Caco-2 (cell line): Measurements from ENCODE around the gene GRM7. TPM values are rescaled to one million over a fixed set of nuclear protein-coding genes. Genes with fewer than 3 reads are reported as not detected.
A peak's percentile ranks its signal among the peaks of the same experiment; 100 is the strongest.

Source experiments
- BruUV-seq: library from RNA; stranded (reverse); fragments of 400-500 nt; replicated peaks from 2 replicates; lab custom pipeline; 2021; lab: Mats Ljungman, UMichigan
- CTCF ChIA-PET: fragments of 300-600 bp; sonication (Branson Sonifier 250); formaldehyde crosslinking; loops from one replicate; lab custom pipeline; 2022; ENCODE audit warnings: antibody characterized with exemption; lab: Charles Lee
- POLR2A ChIA-PET: fragments of 300-600 bp; sonication (Branson Sonifier 250); formaldehyde crosslinking; loops from one replicate; lab custom pipeline; 2022; ENCODE audit warnings: antibody characterized with exemption; lab: Charles Lee
- DNase-seq, 2 experiments: peaks; one replicate each; pipeline versions ENCODE4 v3.0.0 to v3.0.0-alpha.2; 2020 to 2022
- H3K27me3 ChIP-seq: replicated peaks from 2 replicates; pipeline ENCODE4 v1.6.0; 2011; ENCODE audit warnings: low read length; ENCODE audit not compliant: control insufficient read depth, insufficient read depth
- H3K36me3 ChIP-seq: 2 replicates; pipeline ENCODE4 v1.5.1; 2011; ENCODE audit warnings: low read length; ENCODE audit not compliant: control insufficient read depth, insufficient read depth
- H3K4me1 ChIP-seq: fragments of 250-450 bp; sonication (Bioruptor Pico); 2 replicates; pipeline ENCODE4 v1.5.1; 2020; ENCODE audit warnings: mild to moderate bottlenecking
- H3K4me3 ChIP-seq: 2 replicates; pipeline ENCODE4 v1.5.1; 2011; ENCODE audit warnings: low read depth, mild to moderate bottlenecking, control low read depth, low read length
- H3K9me3 ChIP-seq: fragments of 250-450 bp; sonication (Bioruptor Pico); 2 replicates; pipeline ENCODE4 v1.5.1; 2020; ENCODE audit warnings: mild to moderate bottlenecking, moderate library complexity
- H3K27ac Mint-ChIP-seq: one replicate; pipeline ENCODE4 v1.8.0; 2022; ENCODE audit warnings: mixed read lengths; ENCODE audit not compliant: unreplicated experiment
- H3K27me3 Mint-ChIP-seq: one replicate; pipeline ENCODE4 v1.8.0; 2022; ENCODE audit warnings: mixed read lengths; ENCODE audit not compliant: insufficient read depth, unreplicated experiment
- H3K36me3 Mint-ChIP-seq: one replicate; pipeline ENCODE4 v1.8.0; 2022; ENCODE audit warnings: mild to moderate bottlenecking, mixed read lengths; ENCODE audit not compliant: insufficient read depth, unreplicated experiment
- H3K4me1 Mint-ChIP-seq: one replicate; pipeline ENCODE4 v1.8.0; 2022; ENCODE audit warnings: low read depth, mixed read lengths; ENCODE audit not compliant: unreplicated experiment
- H3K4me3 Mint-ChIP-seq: one replicate; pipeline ENCODE4 v1.8.0; 2022; ENCODE audit warnings: mild to moderate bottlenecking, moderate library complexity, mixed read lengths; ENCODE audit not compliant: unreplicated experiment
- H3K9me3 Mint-ChIP-seq: one replicate; pipeline ENCODE4 v1.8.0; 2022; ENCODE audit warnings: mixed read lengths; ENCODE audit not compliant: unreplicated experiment
- CTCF ChIP-seq, 2 experiments: fragments of 200-600 bp in 1 of 2; IDR thresholded peaks; 1 replicate in 1 of 2; 2 replicates in 1 of 2; pipeline versions ENCODE4 v1.5.1 to v1.8.0; 2011 to 2022; ENCODE audit warnings: antibody characterized with exemption in 1 of 2, control low read depth in 1 of 2, inconsistent platforms in 1 of 2, low read depth in 1 of 2, low read length in 1 of 2, mild to moderate bottlenecking in 1 of 2, moderate library complexity in 1 of 2; ENCODE audit not compliant: insufficient read depth in 1 of 2, severe bottlenecking in 1 of 2, unreplicated experiment in 1 of 2
- intact Hi-C: fragments of 100-400 bp; cut with micrococcal nuclease; formaldehyde crosslinking; loops from one replicate; pipeline ENCODE4 v1.10.0; 2022; ENCODE audit not compliant: unreplicated experiment
- total RNA-seq: library from RNA; stranded (reverse); gene quantifications from 2 replicates; pipeline ENCODE4 v1.2.3, GENCODE V29; 2022

GRM7 gene
- total RNA-seq, 1 experiment from 2014 or later = not detected

GRCh38 chr3:7498715-7499114, 637.8 kb downstream of the GRM7 start:
- BruUV-seq = no TSS peak
- Histone ChIP-seq H3K4me1 (no peaks in the 10 kb centered on the region), H3K4me3 (no peak overlapping the region), H3K9me3 (no peaks in the 10 kb centered on the region), H3K27me3 (no peaks in the 10 kb centered on the region), H3K36me3 (no peaks in the 10 kb centered on the region)
- H3K36me3 Mint-ChIP-seq = no peaks in the 10 kb centered on the region
- no peaks in the 10 kb centered on the region for H3K27me3 Mint-ChIP-seq
- intact Hi-C loops = no loop called here
- POLR2A ChIA-PET = no interaction called here
- no peaks in the 10 kb centered on the region for H3K4me1 Mint-ChIP-seq
- H3K9me3 Mint-ChIP-seq = no peaks in the 10 kb centered on the region
- TF ChIP-seq CTCF (IDR thresholded peaks at IDR 0.05; ENCODE audit: insufficient read depth in 1 of 2, low read depth in 1 of 2, low read length in 1 of 2, severe bottlenecking in 1 of 2, unreplicated experiment in 1 of 2) = no peak
- no peak for DNase-seq
- H3K4me3 Mint-ChIP-seq = no peak overlapping the region
- CTCF ChIA-PET = no interaction called here
- H3K27ac Mint-ChIP-seq = no peak overlapping the region

- Mint-ChIP-seq H3K27me3 (no peaks in the 10 kb centered on the region), H3K4me1 (peaks cover 15% of the 10 kb centered on the region), H3K27ac (no peak overlapping the region), H3K4me3 (no peak overlapping the region), H3K36me3 (no peaks in the 10 kb centered on the region), H3K9me3 (peaks cover 20% of the 10 kb centered on the region)
- TF ChIP-seq CTCF (IDR thresholded peaks at IDR 0.05; ENCODE audit: insufficient read depth in 1 of 2, low read depth in 1 of 2, low read length in 1 of 2, severe bottlenecking in 1 of 2, unreplicated experiment in 1 of 2) = no peak
- Histone ChIP-seq H3K9me3 (peaks cover 7% of the 10 kb centered on the region; the same call in 1 of the 2 replicates), H3K4me3 (no peak overlapping the region), H3K4me1 (peaks cover 13% of the 10 kb centered on the region), H3K27me3 (no peaks in the 10 kb centered on the region), H3K36me3 (no peaks in the 10 kb centered on the region)
- DNase-seq = no peak
- no TSS peak for BruUV-seq
- intact Hi-C loops = no loop called here
- POLR2A ChIA-PET = no interaction called here
- CTCF ChIA-PET = no interaction called here
Observed at GRCh38 chr3:7503431-7503830, 642.5 kb downstream of the GRM7 start.

DNA sequence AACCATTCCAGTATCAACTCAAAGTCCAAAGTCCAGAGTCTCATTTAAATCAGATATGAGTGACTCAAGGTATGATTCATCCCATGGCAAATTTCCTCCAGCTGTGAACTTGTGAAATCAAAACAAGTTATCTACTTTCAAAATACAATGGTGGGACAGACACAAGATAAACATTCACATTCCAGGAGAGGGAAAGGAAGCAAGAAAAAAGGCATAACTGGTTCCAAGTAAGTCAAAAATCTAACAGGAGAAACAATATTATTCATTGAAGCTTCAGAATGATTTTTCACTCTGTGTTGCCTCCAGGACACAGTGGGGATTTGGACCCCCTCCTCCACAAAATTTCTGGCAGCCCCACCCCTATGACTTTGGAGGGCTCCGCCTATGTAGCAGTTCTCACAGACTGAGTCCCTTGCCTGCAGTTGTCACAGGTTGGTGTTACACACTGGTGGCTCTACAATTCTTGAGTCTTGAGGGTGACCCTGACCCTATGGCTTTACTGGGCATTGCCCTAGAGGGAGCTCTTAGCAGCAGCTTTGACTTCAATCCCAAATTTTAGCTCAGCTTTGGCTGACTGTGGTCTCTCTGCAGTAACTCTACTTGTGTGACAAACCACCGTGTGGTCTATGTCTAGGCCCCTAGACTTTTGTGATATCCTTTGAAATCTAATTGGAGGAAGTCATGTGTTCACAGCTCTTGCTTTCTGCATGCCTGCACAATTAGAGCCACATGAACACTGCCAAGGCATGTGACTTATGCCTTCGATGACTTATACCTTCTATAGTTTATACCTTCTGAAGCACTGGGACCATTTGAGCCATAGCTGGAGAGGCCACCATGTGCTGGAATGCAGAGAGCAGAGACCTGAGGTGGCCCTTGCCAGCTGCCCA, 644.2 kb downstream of the GRM7 start:
- H3K27me3 Mint-ChIP-seq = no peaks in the 10 kb centered on the region
- CTCF ChIA-PET = no interaction called here
- H3K36me3 Mint-ChIP-seq = no peaks in the 10 kb centered on the region
- no peak overlapping the region for H3K27ac Mint-ChIP-seq
- TF ChIP-seq CTCF (IDR thresholded peaks at IDR 0.05; ENCODE audit: insufficient read depth in 1 of 2, low read depth in 1 of 2, low read length in 1 of 2, severe bottlenecking in 1 of 2, unreplicated experiment in 1 of 2) = no peak
- intact Hi-C loops = no loop called here
- Histone ChIP-seq H3K4me3 (no peak overlapping the region), H3K27me3 (no peaks in the 10 kb centered on the region), H3K9me3 (peaks cover 7% of the 10 kb centered on the region; the same call in 1 of the 2 replicates), H3K4me1 (peaks cover 13% of the 10 kb centered on the region), H3K36me3 (no peaks in the 10 kb centered on the region)
- no peak overlapping the region for H3K4me3 Mint-ChIP-seq
- peaks cover 20% of the 10 kb centered on the region for H3K9me3 Mint-ChIP-seq
- POLR2A ChIA-PET = no interaction called here
- no TSS peak for BruUV-seq
- DNase-seq = peak in 1 of 2 experiments; percentile 17
- peaks cover 15% of the 10 kb centered on the region for H3K4me1 Mint-ChIP-seq
